Neutrophil (primary cell): ENCODE data around the gene TSPAN2.
"Not testable (repeated sequence)": the region's sequence is repeated elsewhere in the genome, so short reads cannot be mapped to it uniquely, and the experiment has no call there.

Source experiments
- H3K27ac ChIP-seq: fragments of 200-600 bp; sonication (generic); 2 replicates; pipeline ENCODE4 v1.5.1; 2016; ENCODE audit warnings: mild to moderate bottlenecking, moderate library complexity
- H3K27me3 ChIP-seq: fragments of 200-600 bp; sonication (generic); 2 replicates; pipeline ENCODE4 v1.6.0; 2016; ENCODE audit warnings: mild to moderate bottlenecking
- H3K36me3 ChIP-seq: fragments of 200-600 bp; sonication (generic); 2 replicates; pipeline ENCODE4 v1.5.1; 2017
- H3K4me1 ChIP-seq, 2 experiments: fragments of 200-600 bp in 1 of 2; sonication (generic) in 1 of 2; 1 replicate in 1 of 2; 2 replicates in 1 of 2; pipeline versions ENCODE4 v1.5.1 to v1.6.1; 2013 to 2016; ENCODE audit warnings: low read depth in 1 of 2, low read length in 1 of 2, mild to moderate bottlenecking in 1 of 2, moderate library complexity in 1 of 2; ENCODE audit not compliant: control insufficient read depth in 1 of 2, insufficient read depth in 1 of 2
- H3K4me3 ChIP-seq, 2 experiments: fragments of 200-600 bp in 1 of 2; sonication (generic) in 1 of 2; 1 replicate in 1 of 2; 2 replicates in 1 of 2; pipeline ENCODE4 v1.5.1; 2013 to 2016; ENCODE audit warnings: low read depth in 1 of 2, low read length in 1 of 2, mild to moderate bottlenecking in 1 of 2, moderate library complexity in 1 of 2
- H3K9me3 ChIP-seq: fragments of 200-600 bp; sonication (generic); 2 replicates; pipeline ENCODE4 v1.5.1; 2016
- CTCF ChIP-seq: fragments of 200-600 bp; sonication (generic); IDR thresholded peaks from 2 replicates; pipeline ENCODE4 v1.5.1; 2016; ENCODE audit warnings: antibody characterized with exemption

The TSPAN2 gene

GRCh38 chr1:115021145-115021544 is 68.2 kb downstream of the TSPAN2 start:
- H3K27me3 ChIP-seq: peaks cover 15% of the 10 kb centered on the region
- no peak for TF ChIP-seq CTCF
- H3K36me3 ChIP-seq: no peaks in the 10 kb centered on the region
- no peak overlapping the region for H3K4me3 ChIP-seq
- no peaks in the 10 kb centered on the region for H3K9me3 ChIP-seq
- no peak overlapping the region for H3K27ac ChIP-seq
- no peaks in the 10 kb centered on the region for H3K4me1 ChIP-seq

- H3K9me3 ChIP-seq, H3K4me3 ChIP-seq, H3K36me3 ChIP-seq, H3K4me1 ChIP-seq, H3K27ac ChIP-seq: not testable (repeated sequence)
- H3K27me3 ChIP-seq: peaks cover 15% of the 10 kb centered on the region
Observed at GRCh38 chr1:115019549-115019948, 69.8 kb downstream of the TSPAN2 start.

- Histone ChIP-seq H3K4me3 (no peak overlapping the region), H3K27ac (no peak overlapping the region), H3K27me3 (no peaks in the 10 kb centered on the region), H3K9me3 (no peaks in the 10 kb centered on the region), H3K4me1 (no peaks in the 10 kb centered on the region), H3K36me3 (no peaks in the 10 kb centered on the region)
- no peak for TF ChIP-seq CTCF
Observed at GRCh38 chr1:115013792-115014191, 75.5 kb downstream of the TSPAN2 start.

GRCh38 chr1:115012434-115012833 is 76.9 kb downstream of the TSPAN2 start:
- TF ChIP-seq CTCF: no peak
- no peak overlapping the region for H3K4me3 ChIP-seq
- no peaks in the 10 kb centered on the region for H3K36me3 ChIP-seq
- H3K27me3 ChIP-seq: no peaks in the 10 kb centered on the region
- H3K4me1 ChIP-seq: no peaks in the 10 kb centered on the region
- no peaks in the 10 kb centered on the region for H3K9me3 ChIP-seq
- H3K27ac ChIP-seq: no peak overlapping the region

GRCh38 chr1:115012006-115012405 is 77.3 kb downstream of the TSPAN2 start:
- Histone ChIP-seq H3K27ac (no peak overlapping the region), H3K4me3 (no peak overlapping the region), H3K4me1 (no peaks in the 10 kb centered on the region), H3K9me3 (no peaks in the 10 kb centered on the region), H3K27me3 (no peaks in the 10 kb centered on the region), H3K36me3 (no peaks in the 10 kb centered on the region)
- no peak for TF ChIP-seq CTCF

- H3K4me3 ChIP-seq: no peak overlapping the region
- no peak overlapping the region for H3K27ac ChIP-seq
- peaks cover 7% of the 10 kb centered on the region for H3K27me3 ChIP-seq
- H3K36me3 ChIP-seq: no peaks in the 10 kb centered on the region
- TF ChIP-seq CTCF: no peak
- H3K4me1 ChIP-seq: no peaks in the 10 kb centered on the region
- no peaks in the 10 kb centered on the region for H3K9me3 ChIP-seq
Observed at GRCh38 chr1:115006191-115006590, 83.1 kb downstream of the TSPAN2 start.
